Ishikawa (cell line): Measurements from ENCODE around the gene RASSF7.

ENCODE experiments used
- CEBPB ChIP-seq: IDR thresholded peaks from 2 replicates; pipeline ENCODE4 v1.6.1; 2012
- NFIC ChIP-seq: IDR thresholded peaks from 2 replicates; pipeline ENCODE4 v1.6.1; 2012
- TAF1 ChIP-seq: IDR thresholded peaks from 2 replicates; pipeline ENCODE4 v1.6.1; 2012; ENCODE audit warnings: low read depth, mild to moderate bottlenecking
- YY1 ChIP-seq: IDR thresholded peaks from 2 replicates; pipeline ENCODE4 v1.6.1; 2012; ENCODE audit warnings: low read depth
- TF ChIP-seq, protein P1 (sequence below): IDR thresholded peaks from 2 replicates; pipeline ENCODE4 v1.6.1; 2012; ENCODE audit warnings: low read depth, mild to moderate bottlenecking

DNA sequence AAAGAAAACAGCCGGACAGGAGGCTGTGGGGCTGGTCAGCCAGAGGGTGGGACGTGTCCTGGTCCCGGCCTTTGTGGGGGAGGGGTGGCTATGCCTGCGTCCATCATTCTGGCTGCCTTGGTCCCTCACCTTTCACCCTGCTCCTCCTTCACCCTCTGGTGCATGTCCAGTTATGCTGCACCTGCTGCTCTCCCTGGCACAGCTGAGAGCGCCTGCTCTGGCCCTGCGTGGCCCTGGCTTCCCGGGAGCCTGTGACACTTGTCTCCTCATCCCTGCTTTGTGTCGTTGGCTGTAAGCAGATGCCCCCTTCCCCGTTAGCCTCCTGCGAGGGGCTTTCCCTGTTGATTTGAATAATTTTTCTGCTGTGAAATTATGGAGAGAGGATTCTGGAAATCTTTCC is 32.1 kb downstream of the RASSF7 start:
- no peak for TF ChIP-seq CEBPB
- TF ChIP-seq TAF1 = no peak
- TF ChIP-seq, protein P1, sequence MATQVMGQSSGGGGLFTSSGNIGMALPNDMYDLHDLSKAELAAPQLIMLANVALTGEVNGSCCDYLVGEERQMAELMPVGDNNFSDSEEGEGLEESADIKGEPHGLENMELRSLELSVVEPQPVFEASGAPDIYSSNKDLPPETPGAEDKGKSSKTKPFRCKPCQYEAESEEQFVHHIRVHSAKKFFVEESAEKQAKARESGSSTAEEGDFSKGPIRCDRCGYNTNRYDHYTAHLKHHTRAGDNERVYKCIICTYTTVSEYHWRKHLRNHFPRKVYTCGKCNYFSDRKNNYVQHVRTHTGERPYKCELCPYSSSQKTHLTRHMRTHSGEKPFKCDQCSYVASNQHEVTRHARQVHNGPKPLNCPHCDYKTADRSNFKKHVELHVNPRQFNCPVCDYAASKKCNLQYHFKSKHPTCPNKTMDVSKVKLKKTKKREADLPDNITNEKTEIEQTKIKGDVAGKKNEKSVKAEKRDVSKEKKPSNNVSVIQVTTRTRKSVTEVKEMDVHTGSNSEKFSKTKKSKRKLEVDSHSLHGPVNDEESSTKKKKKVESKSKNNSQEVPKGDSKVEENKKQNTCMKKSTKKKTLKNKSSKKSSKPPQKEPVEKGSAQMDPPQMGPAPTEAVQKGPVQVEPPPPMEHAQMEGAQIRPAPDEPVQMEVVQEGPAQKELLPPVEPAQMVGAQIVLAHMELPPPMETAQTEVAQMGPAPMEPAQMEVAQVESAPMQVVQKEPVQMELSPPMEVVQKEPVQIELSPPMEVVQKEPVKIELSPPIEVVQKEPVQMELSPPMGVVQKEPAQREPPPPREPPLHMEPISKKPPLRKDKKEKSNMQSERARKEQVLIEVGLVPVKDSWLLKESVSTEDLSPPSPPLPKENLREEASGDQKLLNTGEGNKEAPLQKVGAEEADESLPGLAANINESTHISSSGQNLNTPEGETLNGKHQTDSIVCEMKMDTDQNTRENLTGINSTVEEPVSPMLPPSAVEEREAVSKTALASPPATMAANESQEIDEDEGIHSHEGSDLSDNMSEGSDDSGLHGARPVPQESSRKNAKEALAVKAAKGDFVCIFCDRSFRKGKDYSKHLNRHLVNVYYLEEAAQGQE = no peak
- no peak for TF ChIP-seq YY1
- TF ChIP-seq NFIC = no peak
